Measurements from ENCODE around the gene OGFOD3. TPM values are rescaled to one million over a fixed set of nuclear protein-coding genes. Genes with fewer than 3 reads are reported as not detected.

Gene OGFOD3
- total RNA-seq, 2 experiments from 2014 or later: 25.2 to 28.0 TPM

- CTCF ChIA-PET: no interaction called here
- peaks cover 51% of the 10 kb centered on the region for H3K36me3 Mint-ChIP-seq (ENCODE audit: low read depth)
- H3K27me3 Mint-ChIP-seq (ENCODE audit: low read depth): no peaks in the 10 kb centered on the region
Measured at GRCh38 chr17:82445542-82445941, 27.2 kb upstream of the OGFOD3 start.

GRCh38 chr17:82444941-82445521 is 26.6 kb upstream of the OGFOD3 start:
- H3K4me1 Mint-ChIP-seq (ENCODE audit: low read depth): peaks cover 19% of the 10 kb centered on the region
- H3K36me3 Mint-ChIP-seq (ENCODE audit: low read depth): peaks cover 51% of the 10 kb centered on the region
- no peaks in the 10 kb centered on the region for H3K9me3 Mint-ChIP-seq (ENCODE audit: insufficient read depth)
- CTCF ChIA-PET: no interaction called here
- POLR2A ChIA-PET: no interaction called here
- no peaks in the 10 kb centered on the region for H3K27me3 Mint-ChIP-seq (ENCODE audit: low read depth)
- no peak overlapping the region for H3K4me3 Mint-ChIP-seq
- ATAC-seq: no peak
- no peak for DNase-seq
- H3K27ac Mint-ChIP-seq: no peak overlapping the region

More at GRCh38 chr17:82445542-82445941, 27.2 kb upstream of the OGFOD3 start:
- Mint-ChIP-seq H3K4me1 (ENCODE audit: low read depth) (peaks cover 19% of the 10 kb centered on the region), H3K9me3 (ENCODE audit: insufficient read depth) (no peaks in the 10 kb centered on the region), H3K4me3 (no peak overlapping the region), H3K27ac (no peak overlapping the region)
- POLR2A ChIA-PET: no interaction called here
- no peak for ATAC-seq
- no peak for DNase-seq

- Mint-ChIP-seq H3K27me3 (ENCODE audit: low read depth) (no peaks in the 10 kb centered on the region), H3K4me3 (no peak overlapping the region), H3K36me3 (ENCODE audit: low read depth) (peaks cover 44% of the 10 kb centered on the region), H3K27ac (no peak overlapping the region), H3K4me1 (ENCODE audit: low read depth) (peaks cover 19% of the 10 kb centered on the region), H3K9me3 (ENCODE audit: insufficient read depth) (no peaks in the 10 kb centered on the region)
- ATAC-seq (no peak), DNase-seq (no peak)
- POLR2A ChIA-PET: interaction anchor here (1.0 kb wide), 1 partner anchor 10 kb away, joined by 3 read pairs; no protein-coding TSS in a partner anchor
- CTCF ChIA-PET: no interaction called here
Measured at GRCh38 chr17:82444284-82444893, 26.0 kb upstream of the OGFOD3 start.

- ChIA-PET POLR2A (interaction anchor here (1.0 to 1.1 kb wide), 2 partner anchors 8 to 9 kb away, joined by 3 to 4 read pairs; no protein-coding TSS in a partner anchor), CTCF (no interaction called here)
- Mint-ChIP-seq H3K27ac (no peak overlapping the region), H3K4me1 (ENCODE audit: low read depth) (peaks cover 19% of the 10 kb centered on the region), H3K4me3 (no peak overlapping the region), H3K36me3 (ENCODE audit: low read depth) (peaks cover 38% of the 10 kb centered on the region), H3K9me3 (ENCODE audit: insufficient read depth) (no peaks in the 10 kb centered on the region), H3K27me3 (ENCODE audit: low read depth) (no peaks in the 10 kb centered on the region)
- DNase-seq (no peak), ATAC-seq (no peak)
Measured at GRCh38 chr17:82443465-82444283, 25.3 kb upstream of the OGFOD3 start.

- DNase-seq: no peak
- Mint-ChIP-seq H3K36me3 (ENCODE audit: low read depth) (peaks cover 37% of the 10 kb centered on the region), H3K9me3 (ENCODE audit: insufficient read depth) (no peaks in the 10 kb centered on the region), H3K4me1 (ENCODE audit: low read depth) (peaks cover 17% of the 10 kb centered on the region), H3K27me3 (ENCODE audit: low read depth) (no peaks in the 10 kb centered on the region), H3K4me3 (no peak overlapping the region), H3K27ac (no peak overlapping the region)
- ATAC-seq: no peak
- ChIA-PET CTCF (no interaction called here), POLR2A (interaction anchor here (1.1 kb wide), 1 partner anchor 9 kb away, joined by 4 read pairs; no protein-coding TSS in a partner anchor)
Measured at GRCh38 chr17:82442643-82443464, 24.5 kb upstream of the OGFOD3 start.

- CTCF ChIA-PET: interaction anchor here (0.6 kb wide), 1 partner anchor 17 kb away, joined by 3 read pairs; no protein-coding TSS in a partner anchor
- ATAC-seq: no peak
- Mint-ChIP-seq H3K27me3 (ENCODE audit: low read depth) (no peaks in the 10 kb centered on the region), H3K27ac (no peak overlapping the region), H3K36me3 (ENCODE audit: low read depth) (peaks cover 33% of the 10 kb centered on the region), H3K4me1 (ENCODE audit: low read depth) (peaks cover 12% of the 10 kb centered on the region), H3K9me3 (ENCODE audit: insufficient read depth) (no peaks in the 10 kb centered on the region), H3K4me3 (no peak overlapping the region)
- POLR2A ChIA-PET: no interaction called here
- no peak for DNase-seq
Measured at GRCh38 chr17:82441691-82442487, 23.5 kb upstream of the OGFOD3 start.

GRCh38 chr17:82440991-82441627 is 22.7 kb upstream of the OGFOD3 start:
- peaks cover 25% of the 10 kb centered on the region for H3K36me3 Mint-ChIP-seq (ENCODE audit: low read depth)
- H3K4me1 Mint-ChIP-seq (ENCODE audit: low read depth): peaks cover 5% of the 10 kb centered on the region
- no peaks in the 10 kb centered on the region for H3K9me3 Mint-ChIP-seq (ENCODE audit: insufficient read depth)
- ChIA-PET POLR2A (no interaction called here), CTCF (no interaction called here)
- no peak for DNase-seq
- ATAC-seq: no peak
- no peak overlapping the region for H3K4me3 Mint-ChIP-seq
- H3K27ac Mint-ChIP-seq: no peak overlapping the region
- H3K27me3 Mint-ChIP-seq (ENCODE audit: low read depth): no peaks in the 10 kb centered on the region

- Mint-ChIP-seq H3K36me3 (ENCODE audit: low read depth) (peaks cover 24% of the 10 kb centered on the region), H3K4me1 (ENCODE audit: low read depth) (peaks cover 4% of the 10 kb centered on the region), H3K4me3 (no peak overlapping the region), H3K27me3 (ENCODE audit: low read depth) (no peaks in the 10 kb centered on the region), H3K27ac (no peak overlapping the region), H3K9me3 (ENCODE audit: insufficient read depth) (no peaks in the 10 kb centered on the region)
- POLR2A ChIA-PET: no interaction called here
- CTCF ChIA-PET: no interaction called here
- DNase-seq (no peak), ATAC-seq (no peak)
Measured at GRCh38 chr17:82440469-82440981, 22.1 kb upstream of the OGFOD3 start.

GRCh38 chr17:82439829-82440365 is 21.5 kb upstream of the OGFOD3 start:
- Mint-ChIP-seq H3K36me3 (ENCODE audit: low read depth) (peaks cover 24% of the 10 kb centered on the region), H3K9me3 (ENCODE audit: insufficient read depth) (no peaks in the 10 kb centered on the region), H3K27me3 (ENCODE audit: low read depth) (no peaks in the 10 kb centered on the region), H3K4me3 (no peak overlapping the region), H3K27ac (no peak overlapping the region), H3K4me1 (ENCODE audit: low read depth) (peaks cover 9% of the 10 kb centered on the region)
- DNase-seq: no peak
- no peak for ATAC-seq
- ChIA-PET POLR2A (interaction anchor here (0.7 kb wide), 1 partner anchor 25 kb away, joined by 3 read pairs; no protein-coding TSS in a partner anchor), CTCF (no interaction called here)

- CTCF ChIA-PET: no interaction called here
- POLR2A ChIA-PET: interaction anchor here (0.7 to 1.0 kb wide), 2 partner anchors 9 to 24 kb away, joined by 3 to 6 read pairs; no protein-coding TSS in a partner anchor
- DNase-seq: no peak
- no peak overlapping the region for H3K27ac Mint-ChIP-seq
- no peak for ATAC-seq
- H3K4me3 Mint-ChIP-seq: no peak overlapping the region
- no peaks in the 10 kb centered on the region for H3K27me3 Mint-ChIP-seq (ENCODE audit: low read depth)
- peaks cover 23% of the 10 kb centered on the region for H3K36me3 Mint-ChIP-seq (ENCODE audit: low read depth)
- H3K4me1 Mint-ChIP-seq (ENCODE audit: low read depth): peaks cover 12% of the 10 kb centered on the region
- H3K9me3 Mint-ChIP-seq (ENCODE audit: insufficient read depth): no peaks in the 10 kb centered on the region
Measured at GRCh38 chr17:82439194-82439828, 20.9 kb upstream of the OGFOD3 start.

Measured in activated CD8-positive, alpha-beta T cell treated with anti-CD3 and anti-CD28 coated beads, Interleukin-2, amount 10 ng/mL, durations not matched to agents 7 days and 5 days (primary cell).